HEK293T (cell line): ENCODE measurements around the gene GAL3ST2.

Source experiments
- FOXK2 ChIP-seq: fragments of 450-650 bp; IDR thresholded peaks from 2 replicates; pipeline ENCODE4 v1.6.1; 2016; ENCODE audit warnings: mild to moderate bottlenecking
- HDGF ChIP-seq: fragments of 450-650 bp; IDR thresholded peaks from 2 replicates; pipeline ENCODE4 v1.6.1; 2017; ENCODE audit warnings: antibody characterized with exemption, borderline replicate concordance

DNA sequence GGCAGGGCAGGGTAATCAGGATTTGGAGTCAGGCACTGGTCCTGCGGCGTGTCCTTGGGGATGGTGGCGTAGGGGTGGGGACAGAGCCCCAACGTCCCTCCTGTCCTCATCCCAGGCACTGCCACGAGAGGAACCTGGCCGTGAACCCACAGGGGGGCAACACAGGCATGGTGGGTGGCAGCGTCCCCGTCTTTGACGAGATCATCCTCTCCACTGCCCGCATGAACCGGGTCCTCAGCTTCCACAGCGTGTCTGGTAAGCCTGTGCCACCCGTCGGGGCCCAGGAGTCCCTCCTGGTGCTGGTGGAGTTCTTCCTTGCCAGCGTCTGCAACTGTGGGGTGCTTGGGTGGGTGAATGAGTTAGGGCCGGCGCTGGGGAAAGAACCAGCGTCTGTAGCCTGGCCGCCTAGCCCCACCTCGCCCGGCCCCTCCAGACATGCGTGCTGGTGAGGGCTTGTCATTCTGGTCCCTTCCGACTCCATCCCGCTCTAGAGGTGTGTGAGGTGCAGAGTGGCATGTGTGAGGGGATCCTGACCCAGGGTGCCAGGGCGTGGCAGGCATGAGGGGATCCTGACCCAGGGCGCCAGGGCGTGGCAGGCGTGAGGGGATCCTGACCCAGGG, 34.2 kb upstream of the GAL3ST2 start:
- TF ChIP-seq FOXK2 = no peak
- TF ChIP-seq HDGF = no peak
